ENCODE results near the gene DOCK6. TPM values are rescaled to one million over a fixed set of nuclear protein-coding genes. Genes with fewer than 3 reads are reported as not detected.

DOCK6 gene
- total and polyA plus RNA-seq, 2 of the 13 experiments (the other 11 are each of a cell fraction or from before 2014, with no cell fraction given) = 5.4 to 38.1 TPM

DNA sequence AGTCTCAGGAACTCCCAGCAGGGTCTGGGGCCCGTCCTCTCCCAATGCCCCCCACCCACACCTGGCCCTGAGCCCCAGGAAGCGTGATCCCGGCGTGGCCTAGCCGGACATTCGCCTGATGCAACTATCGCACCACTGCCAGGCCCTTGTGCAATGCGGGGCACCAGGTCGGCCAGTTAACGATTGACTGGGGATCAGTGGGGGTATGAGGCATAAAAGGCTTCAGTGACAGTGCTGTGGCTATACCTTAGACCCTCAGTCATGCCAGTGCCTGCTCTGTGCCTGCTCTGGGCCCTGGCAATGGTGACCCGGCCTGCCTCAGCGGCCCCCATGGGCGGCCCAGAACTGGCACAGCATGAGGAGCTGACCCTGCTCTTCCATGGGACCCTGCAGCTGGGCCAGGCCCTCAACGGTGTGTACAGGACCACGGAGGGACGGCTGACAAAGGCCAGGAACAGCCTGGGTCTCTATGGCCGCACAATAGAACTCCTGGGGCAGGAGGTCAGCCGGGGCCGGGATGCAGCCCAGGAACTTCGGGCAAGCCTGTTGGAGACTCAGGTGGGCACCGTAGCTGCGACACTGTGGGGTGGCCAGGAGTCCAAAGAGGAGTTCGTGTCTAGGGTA is 22.8 kb downstream of the DOCK6 start, which contains the start of gene ANGPTL8 (continued):
- TF ChIP-seq FOXC1 (CRISPR knock-in tag; IDR thresholded peaks at IDR 0.05; ENCODE audit: borderline replicate concordance) (peak; percentile 83), KDM5A (IDR thresholded peaks at IDR 0.05; ENCODE audit: borderline replicate concordance, low read length) (no peak), ZNF619 (CRISPR knock-in tag; IDR thresholded peaks at IDR 0.05) (0 out of 2 replicates have a peak, but pooled peaks have one; percentile 57), ZFYVE20 (CRISPR knock-in tag; IDR thresholded peaks at IDR 0.05; ENCODE audit: borderline replicate concordance, low read depth) (no peak), SIN3A (IDR thresholded peaks at IDR 0.05; ENCODE audit: borderline replicate concordance, low read depth, low read length) (peak; percentile 50; the same call in 1 of the 2 replicates), HNF4G (IDR thresholded peaks at IDR 0.05; ENCODE audit: borderline replicate concordance, low read depth, low read length) (peak; percentile 79), HNF4G (CRISPR knock-in tag; IDR thresholded peaks at IDR 0.05; ENCODE audit: borderline replicate concordance, low read depth) (peak; percentile 65; the same call in 1 of the 2 replicates), ZNF644 (CRISPR knock-in tag; IDR thresholded peaks at IDR 0.05; ENCODE audit: low read depth) (peak; percentile 94), TCF7L2 (IDR thresholded peaks at IDR 0.05; ENCODE audit: low read depth, low read length) (no peak), ZBTB7B (CRISPR knock-in tag; IDR thresholded peaks at IDR 0.05) (peak; percentile 97), ZFP37 (CRISPR knock-in tag; IDR thresholded peaks at IDR 0.05; ENCODE audit: borderline replicate concordance) (peak; percentile 71; the same call in 1 of the 2 replicates), ZNF256 (CRISPR knock-in tag; conservative IDR thresholded peaks at IDR 0.05) (no peak), JUND (CRISPR knock-in tag; IDR thresholded peaks at IDR 0.05) (no peak; the same call in none of the 2 replicates), RAD51 (IDR thresholded peaks at IDR 0.05; ENCODE audit: borderline replicate concordance) (no peak), SYNCRIP (IDR thresholded peaks at IDR 0.05; ENCODE audit: insufficient read depth, low read depth, low read length) (no peak), SP1 (IDR thresholded peaks at IDR 0.05) (no peak), SP1 (CRISPR knock-in tag; IDR thresholded peaks at IDR 0.05) (no peak), HDAC1 (CRISPR knock-in tag; IDR thresholded peaks at IDR 0.05) (peak; percentile 97), FOSL1 (CRISPR knock-in tag; IDR thresholded peaks at IDR 0.05; ENCODE audit: borderline replicate concordance) (no peak), CHD4 (IDR thresholded peaks at IDR 0.05; ENCODE audit: borderline replicate concordance, low read length) (no peak; the same call in 1 of the 2 replicates)
- TF ChIP-seq, protein P1, sequence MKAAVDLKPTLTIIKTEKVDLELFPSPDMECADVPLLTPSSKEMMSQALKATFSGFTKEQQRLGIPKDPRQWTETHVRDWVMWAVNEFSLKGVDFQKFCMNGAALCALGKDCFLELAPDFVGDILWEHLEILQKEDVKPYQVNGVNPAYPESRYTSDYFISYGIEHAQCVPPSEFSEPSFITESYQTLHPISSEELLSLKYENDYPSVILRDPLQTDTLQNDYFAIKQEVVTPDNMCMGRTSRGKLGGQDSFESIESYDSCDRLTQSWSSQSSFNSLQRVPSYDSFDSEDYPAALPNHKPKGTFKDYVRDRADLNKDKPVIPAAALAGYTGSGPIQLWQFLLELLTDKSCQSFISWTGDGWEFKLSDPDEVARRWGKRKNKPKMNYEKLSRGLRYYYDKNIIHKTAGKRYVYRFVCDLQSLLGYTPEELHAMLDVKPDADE (CRISPR knock-in tag; IDR thresholded peaks at IDR 0.05) = no peak
- TF ChIP-seq, protein P2, sequence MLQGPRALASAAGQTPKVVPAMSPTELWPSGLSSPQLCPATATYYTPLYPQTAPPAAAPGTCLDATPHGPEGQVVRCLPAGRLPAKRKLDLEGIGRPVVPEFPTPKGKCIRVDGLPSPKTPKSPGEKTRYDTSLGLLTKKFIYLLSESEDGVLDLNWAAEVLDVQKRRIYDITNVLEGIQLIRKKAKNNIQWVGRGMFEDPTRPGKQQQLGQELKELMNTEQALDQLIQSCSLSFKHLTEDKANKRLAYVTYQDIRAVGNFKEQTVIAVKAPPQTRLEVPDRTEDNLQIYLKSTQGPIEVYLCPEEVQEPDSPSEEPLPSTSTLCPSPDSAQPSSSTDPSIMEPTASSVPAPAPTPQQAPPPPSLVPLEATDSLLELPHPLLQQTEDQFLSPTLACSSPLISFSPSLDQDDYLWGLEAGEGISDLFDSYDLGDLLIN (CRISPR knock-in tag; IDR thresholded peaks at IDR 0.05; ENCODE audit: borderline replicate concordance) = no peak
- TF ChIP-seq, protein P3, sequence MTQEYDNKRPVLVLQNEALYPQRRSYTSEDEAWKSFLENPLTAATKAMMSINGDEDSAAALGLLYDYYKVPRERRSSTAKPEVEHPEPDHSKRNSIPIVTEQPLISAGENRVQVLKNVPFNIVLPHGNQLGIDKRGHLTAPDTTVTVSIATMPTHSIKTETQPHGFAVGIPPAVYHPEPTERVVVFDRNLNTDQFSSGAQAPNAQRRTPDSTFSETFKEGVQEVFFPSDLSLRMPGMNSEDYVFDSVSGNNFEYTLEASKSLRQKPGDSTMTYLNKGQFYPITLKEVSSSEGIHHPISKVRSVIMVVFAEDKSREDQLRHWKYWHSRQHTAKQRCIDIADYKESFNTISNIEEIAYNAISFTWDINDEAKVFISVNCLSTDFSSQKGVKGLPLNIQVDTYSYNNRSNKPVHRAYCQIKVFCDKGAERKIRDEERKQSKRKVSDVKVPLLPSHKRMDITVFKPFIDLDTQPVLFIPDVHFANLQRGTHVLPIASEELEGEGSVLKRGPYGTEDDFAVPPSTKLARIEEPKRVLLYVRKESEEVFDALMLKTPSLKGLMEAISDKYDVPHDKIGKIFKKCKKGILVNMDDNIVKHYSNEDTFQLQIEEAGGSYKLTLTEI (CRISPR knock-in tag; conservative IDR thresholded peaks at IDR 0.05) = no peak
- TF ChIP-seq, protein P4, sequence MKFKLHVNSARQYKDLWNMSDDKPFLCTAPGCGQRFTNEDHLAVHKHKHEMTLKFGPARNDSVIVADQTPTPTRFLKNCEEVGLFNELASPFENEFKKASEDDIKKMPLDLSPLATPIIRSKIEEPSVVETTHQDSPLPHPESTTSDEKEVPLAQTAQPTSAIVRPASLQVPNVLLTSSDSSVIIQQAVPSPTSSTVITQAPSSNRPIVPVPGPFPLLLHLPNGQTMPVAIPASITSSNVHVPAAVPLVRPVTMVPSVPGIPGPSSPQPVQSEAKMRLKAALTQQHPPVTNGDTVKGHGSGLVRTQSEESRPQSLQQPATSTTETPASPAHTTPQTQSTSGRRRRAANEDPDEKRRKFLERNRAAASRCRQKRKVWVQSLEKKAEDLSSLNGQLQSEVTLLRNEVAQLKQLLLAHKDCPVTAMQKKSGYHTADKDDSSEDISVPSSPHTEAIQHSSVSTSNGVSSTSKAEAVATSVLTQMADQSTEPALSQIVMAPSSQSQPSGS (CRISPR knock-in tag; IDR thresholded peaks at IDR 0.05) = peak; percentile 91

All from HepG2 (cell line).